Dedifferentiated amniotic fluid mesenchymal stem cell (primary cell): ENCODE results near the gene UCP2.

ENCODE experiments used
- DNase-seq: peaks from one replicate; pipeline ENCODE4 v3.0.0-alpha.2; 2016; ENCODE audit errors: extremely low spot score

Gene UCP2

DNA sequence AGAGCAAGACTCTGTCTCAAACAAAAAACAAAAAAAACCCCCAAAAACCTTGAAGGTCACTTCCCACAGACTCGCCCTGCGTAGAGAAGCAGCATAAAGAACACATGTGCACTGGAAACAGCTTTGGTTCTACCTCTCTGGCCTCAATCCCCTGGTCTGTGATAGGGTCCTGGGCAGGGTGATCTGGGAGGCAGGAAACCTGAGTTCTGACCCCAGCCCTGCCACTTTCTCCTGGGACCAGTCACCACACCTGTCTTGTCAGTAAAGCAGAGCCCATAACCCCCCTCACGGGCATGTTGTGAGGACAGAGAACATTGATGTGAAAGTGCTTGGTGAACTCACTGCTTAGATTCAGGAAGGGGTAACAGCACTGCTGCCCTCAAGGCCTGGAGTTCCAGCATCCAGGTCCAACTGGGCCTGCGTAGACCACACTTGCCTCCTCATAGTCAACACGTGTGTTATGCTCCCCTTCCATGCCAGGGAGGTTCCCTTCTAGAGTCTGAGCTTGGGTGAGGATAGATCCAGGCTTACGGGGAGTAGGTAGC, 11.4 kb downstream of the UCP2 start:
- no peak for DNase-seq

DNA sequence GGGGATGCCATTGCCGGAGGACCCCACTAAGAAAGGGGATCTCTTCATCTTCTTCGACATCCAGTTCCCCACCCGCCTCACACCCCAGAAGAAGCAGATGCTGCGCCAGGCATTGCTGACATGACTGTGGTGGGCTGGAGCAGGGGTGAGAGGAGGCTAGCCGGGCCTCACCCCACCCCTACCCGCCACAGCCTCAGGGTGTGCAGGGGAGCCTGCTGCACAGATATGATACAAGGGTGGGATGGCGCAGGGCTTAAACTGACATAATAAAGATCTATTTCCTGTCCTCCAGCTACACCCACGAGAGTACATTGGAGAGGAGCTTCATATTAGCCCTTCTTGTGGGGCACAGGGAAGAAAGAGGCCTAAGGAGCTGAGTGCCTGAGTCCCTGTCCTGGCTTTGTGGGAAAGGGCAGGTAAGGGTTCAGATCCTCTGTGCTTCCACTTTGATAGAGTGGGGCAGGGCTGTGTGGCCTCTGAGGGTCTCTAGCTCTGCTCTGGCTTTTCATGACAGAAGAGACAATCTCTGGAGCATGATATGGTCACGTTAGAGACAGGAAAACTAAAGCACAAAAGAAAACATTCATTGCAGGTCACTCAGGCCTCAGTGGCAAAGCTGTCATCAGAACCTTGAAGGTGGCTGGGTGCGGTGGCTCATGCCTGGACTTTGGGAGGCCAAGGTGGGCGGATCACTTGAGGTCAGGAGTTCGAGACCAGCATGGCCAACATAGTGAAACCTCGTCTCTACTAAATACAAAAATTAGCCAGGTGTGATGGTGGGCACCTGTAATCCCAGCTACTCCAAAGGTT, 12.4 kb downstream of the UCP2 start:
- DNase-seq = no peak

DNA sequence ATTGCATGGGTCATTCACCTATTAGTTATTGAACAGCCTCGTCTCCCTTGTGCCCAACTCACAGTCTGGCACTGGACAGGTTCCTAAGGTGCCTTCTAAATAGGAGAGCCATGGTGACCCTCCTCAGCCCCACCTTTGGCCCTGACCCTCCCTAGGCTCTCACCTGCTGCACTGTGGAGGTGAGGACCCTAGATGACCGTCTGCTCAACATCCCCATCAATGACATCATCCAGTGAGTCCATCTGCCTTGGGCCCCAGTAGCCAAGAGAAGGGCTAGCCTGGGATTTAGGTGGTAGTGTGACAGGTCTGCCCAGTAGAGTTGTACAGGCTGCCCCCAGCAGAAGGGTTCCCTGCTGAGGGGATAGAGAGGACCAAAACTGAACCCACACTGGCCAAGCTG, 13.6 kb downstream of the UCP2 start:
- no peak for DNase-seq

DNA sequence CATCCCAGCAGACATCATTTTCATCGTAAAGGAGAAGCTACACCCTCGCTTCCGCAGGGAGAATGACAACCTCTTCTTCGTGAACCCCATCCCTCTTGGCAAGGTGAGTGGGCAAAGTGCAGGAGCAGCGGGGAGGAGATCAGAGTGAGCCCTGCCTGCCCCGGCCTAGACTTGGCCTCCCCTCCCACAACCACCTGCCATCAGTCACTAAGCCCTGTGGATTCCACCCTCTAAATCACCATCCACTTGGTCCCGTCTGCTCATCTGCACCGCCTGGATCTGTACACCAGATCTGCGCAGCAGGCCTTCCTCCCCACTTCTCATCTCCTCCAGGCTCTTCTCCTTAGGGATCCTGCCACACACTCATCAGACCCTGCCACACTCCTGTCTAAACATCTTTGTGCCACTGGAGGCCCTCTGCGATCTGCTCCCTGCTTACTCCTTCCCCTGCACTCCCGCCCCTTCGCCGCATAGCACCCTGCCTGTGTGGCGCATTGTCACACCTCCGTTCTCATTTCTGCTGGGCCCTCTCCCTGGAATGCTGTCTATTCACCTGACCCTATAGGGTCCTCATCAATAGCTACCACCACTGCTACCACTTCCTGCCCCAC, 14.2 kb downstream of the UCP2 start:
- DNase-seq = no peak

DNA sequence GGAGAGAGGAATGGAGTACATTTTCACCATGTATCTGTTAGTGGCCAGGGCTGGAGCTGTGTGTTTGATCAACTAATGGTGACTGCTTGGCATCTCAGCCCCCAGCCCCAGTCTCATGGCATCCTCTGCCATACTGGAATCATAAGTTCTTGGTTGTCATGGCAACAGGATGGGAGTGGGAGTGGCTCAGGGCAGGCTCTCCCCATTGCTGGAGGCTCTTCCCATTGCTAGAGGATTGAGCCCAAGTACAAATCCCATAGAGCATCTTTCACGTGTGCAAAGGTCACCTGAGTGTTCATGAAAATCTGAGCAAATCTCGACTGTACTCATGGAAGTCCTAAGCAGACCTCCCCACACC, 16.9 kb downstream of the UCP2 start:
- no peak for DNase-seq

DNA sequence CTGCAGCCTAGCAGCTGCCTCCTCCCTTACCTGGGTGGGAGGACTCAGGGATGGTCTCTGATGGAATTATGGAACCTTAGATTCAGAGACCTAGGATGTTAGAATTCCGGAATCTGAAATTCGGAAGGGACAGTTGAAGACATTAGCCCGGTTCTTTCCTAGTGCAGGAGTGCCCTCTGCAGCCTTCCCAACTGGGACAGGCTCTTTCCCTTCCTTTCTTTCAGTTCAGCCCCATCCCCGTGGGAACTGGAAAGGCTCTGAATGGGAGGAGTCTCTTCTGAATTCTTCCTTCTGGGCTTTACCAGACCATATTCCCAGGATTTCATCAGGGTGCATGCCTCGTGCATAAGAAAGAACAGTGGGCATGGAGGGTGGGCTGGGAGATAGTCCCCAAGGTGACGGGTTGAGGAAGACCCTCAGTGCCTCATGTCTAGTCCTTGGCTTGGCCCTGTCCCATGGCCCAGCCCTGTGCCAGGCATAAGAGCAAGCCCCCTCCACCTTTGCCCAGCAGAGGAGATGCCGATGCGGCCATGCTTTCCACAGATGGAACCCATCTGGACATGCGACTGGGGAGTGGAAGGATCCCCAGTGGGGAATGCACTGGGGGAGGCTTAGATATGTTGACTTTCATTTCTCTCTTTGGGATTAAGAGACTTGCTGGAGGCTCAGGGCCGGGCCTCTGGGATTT, 17.4 kb downstream of the UCP2 start:
- no peak for DNase-seq

DNA sequence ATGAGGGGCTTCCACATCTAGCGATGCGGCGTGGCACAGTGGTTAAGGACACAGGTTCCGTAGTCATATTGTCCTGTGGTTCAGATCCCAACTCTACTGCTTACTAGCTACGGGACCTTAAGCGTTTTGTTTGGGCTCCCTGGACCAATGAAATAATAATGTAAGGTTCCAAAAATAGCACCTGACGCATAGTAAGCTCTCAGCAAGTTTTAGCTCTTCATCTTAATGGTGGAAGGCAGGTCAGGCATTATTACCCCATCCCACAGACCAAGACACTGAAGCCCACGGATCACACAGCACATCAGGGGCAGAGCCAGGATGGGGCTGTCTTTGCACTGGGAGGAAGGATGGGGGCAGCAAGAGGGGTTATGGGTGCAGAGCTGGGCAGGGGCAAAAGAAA, 18.8 kb downstream of the UCP2 start:
- no peak for DNase-seq

DNA sequence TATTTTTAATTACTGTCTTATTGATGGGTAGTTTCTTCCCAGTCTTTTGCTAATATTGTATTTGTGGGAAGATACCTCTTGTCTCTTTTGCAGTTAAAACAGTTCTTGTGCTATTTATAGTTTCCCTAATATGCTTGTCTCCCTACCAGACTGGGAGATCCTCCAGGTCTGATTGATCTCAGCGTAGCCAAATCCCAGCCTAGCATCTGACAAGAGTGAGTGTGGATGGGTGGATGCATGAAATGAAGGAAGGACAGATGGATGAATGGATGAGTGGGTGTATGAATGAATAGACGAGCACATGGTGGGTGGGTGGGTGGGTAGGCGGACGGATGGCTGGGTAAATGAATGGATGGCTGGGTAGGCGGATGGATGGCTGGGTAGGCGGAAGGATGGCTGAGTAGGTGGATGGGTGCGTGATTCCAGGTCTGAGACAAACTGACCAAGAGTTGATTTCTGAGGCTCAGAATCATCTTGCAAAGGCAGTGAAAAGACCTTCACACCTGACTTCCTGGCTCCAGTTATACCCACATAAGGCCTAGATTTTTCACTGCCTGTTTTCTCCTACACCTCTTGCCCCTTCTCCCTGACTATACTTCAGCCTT, 20.4 kb downstream of the UCP2 start:
- no peak for DNase-seq

DNA sequence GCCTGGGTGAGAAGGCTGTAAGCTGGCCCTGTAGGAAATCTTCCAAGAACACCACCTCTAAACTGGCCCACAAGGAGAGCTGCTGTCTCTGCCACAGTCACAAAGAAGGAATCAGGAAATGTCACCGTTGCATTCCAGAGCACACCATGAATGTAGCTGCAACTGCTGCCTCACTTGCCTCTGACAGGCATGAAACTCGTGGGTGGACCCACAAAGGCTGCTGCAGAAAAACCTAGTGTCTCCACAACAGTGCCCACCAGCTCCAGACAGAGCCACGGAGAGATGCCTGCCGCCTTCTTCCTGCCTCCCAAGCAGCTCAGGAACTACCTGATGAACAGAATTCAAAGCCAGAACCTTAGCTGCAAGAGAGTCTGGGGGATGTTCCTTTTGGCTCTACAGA, 21.3 kb downstream of the UCP2 start:
- DNase-seq = no peak

DNA sequence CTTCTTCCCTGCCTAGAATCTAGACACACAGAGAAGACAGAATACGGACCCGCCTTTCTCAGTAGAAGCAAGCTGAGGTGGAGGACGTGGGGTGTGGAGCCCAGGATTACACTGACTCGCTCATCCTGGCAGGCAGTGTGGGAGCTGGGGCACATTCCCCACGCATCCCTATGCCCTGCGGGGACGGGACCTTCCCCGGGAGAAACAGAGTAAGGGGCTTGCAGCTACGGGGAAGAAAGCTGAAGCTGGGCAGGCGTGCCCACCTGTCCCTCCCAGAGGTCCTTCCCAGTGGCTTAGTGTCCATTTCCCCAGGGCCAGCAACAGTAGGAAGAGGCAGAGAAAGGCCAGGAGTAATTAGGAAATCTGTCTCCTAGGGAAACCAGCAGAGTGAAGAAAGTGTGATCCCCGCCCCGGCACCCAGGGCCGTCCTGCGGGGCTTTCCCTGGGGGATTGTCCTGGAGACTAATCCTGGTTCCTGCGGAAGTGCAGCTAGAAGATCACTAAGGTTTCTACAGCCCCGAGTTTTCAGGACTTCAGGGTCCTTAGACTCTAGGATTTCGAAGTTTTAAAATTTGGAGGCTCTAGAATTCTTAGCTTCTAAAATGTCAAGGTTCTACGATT, 24.0 kb downstream of the UCP2 start:
- no peak for DNase-seq

DNA sequence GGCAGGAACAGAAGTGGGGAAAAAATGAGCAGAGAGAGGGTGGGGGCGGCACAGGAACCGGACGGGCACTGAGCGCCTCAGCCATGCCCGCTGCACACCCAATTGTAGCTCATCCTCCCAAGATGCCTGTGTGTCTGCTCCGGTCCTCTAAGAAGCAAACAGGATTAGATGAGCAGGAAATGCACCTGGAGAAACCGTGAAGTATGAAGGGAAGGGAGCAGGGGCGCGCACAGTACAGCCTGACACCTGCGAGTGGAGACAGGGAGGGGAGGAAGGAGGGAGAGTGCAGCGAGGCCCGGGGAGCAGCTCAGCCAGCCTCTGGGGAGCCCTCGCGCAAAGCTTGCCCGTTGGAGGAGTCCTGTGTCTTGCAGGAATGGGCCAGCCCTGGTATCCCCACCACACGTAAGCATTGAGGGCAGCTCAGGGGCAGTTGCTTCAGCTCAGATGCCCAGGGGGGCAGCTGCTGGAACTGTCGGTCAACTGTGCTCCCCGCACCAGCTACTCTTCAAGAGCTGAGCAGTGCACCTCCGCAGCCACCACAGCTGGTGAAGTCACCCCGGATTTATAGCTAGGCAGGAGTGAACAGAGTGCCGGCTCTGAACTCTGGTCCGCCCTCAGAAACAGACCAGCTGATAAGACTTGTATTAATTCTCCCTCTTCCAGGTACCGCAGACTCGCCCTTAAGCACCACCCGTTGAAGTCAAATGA, 24.8 kb downstream of the UCP2 start:
- no peak for DNase-seq

DNA sequence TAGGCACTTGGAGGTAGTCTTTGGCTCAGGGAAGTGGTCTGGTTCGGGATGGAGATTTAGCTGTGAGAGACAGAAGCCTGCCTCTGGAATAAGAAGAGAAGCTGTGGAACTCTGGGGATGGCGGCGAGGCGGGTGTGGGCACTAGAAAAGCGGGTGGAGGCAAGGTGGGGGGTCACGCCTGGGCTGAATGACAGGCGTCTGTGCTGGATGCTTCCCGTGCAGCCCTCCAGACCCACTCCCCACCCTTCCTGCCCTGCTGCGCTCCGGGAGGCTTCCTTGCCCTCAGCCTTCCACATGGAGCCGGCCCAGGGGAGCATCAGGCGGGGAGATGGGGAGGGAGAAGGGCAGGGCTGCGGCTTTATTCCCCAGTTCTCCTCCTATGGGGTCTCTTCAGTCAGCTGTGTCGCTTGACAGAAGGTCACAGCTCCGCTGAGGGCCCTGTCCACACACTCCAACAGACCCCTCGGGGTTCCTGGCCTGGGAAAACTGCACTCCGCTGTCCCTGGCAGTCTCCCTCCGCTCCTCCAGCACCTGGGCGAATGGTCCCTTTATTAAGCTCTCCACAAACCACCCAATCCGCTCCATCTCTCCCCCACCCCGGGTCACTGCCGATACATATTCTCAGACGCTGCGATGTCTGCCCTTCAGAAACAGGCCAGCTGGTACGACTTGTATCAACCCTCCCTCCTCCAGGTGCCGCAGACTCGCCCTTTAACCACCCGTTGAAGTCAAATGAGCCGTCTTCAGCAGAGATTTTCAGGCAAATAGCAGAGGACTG, 25.6 kb downstream of the UCP2 start:
- DNase-seq = no peak

DNA sequence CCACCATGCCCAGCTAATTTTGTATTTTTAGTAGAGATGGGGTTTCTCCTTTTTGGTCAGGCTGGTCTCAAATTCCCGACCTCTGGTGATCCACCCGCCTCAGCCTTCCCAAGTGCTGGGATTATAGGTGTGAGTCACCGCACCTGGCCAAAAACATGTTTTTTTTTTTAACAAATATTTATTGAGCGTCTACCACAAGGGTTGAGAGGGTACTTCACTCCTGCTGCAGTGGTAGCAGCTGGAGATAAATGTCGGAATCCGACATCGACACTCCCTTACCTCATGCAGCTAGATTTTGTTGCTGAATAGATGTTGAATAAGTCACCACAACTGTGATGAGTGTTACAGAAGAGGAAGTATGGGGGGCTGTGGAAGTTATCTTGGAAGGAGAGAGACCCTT, 30.8 kb downstream of the UCP2 start:
- DNase-seq = no peak

DNA sequence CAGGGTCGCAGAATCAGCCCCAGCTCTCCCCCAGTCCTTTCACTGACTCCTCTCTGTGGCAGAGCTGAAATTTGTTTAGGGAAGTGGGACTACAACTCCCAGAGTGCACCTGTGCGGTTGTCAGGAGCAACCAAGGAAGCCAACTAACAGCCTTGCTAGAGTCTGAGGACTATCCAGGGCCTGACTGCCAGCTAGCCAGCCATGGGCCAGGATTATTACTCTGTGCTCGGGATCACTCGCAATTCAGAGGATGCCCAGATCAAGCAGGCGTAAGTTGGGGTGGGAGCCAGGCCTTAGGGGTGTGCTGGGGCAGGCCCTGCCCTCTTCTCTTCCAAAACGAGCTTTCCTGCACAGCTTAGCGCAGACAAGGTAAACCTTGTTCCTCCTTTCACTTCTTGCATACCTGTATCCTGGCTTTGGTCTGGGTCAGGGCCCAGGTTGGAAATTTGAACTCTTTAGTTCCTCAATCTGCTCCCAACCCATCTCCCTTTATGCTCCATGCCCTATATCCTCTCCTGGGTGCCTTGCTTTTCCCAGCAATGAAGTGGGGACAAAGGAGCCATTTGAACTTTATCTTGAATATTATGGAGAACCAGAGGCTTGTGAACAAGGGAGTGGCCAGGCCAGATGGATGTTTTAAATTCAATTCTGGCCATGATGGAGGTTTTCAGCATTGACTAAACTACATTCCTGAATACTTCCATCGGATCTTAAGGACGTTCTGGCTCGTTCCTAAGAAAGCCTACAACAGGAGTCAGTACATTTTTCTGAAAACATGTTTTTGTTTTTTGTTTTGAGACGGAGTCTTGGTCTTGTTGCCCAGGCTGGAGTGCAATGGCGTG, 31.6 kb downstream of the UCP2 start, which contains the start of gene DNAJB13:
TSS of gene DNAJB13 (plus strand) at position 158 of the 842 bp plus-strand sequence. CDS start at position 202, 44 bp downstream.
- DNase-seq = no peak

DNA sequence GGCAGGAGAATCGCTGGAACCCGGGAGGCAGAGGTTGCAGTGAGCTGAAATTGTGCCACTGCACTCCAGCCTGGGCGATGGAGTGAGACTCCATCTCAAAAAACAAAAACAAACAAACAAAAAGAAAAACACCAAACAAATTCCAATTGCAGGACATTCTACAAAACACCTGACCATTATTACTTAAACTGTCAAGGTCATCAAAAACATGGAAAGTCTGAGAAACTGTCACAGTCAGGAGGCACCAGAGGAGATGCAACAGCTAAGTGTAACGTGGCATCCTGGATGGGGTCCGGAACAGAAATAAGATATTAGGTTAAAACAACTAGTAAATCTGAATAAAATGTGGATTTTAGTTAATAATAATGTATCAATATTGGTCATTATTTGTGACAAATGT, 32.7 kb downstream of the UCP2 start:
- no peak for DNase-seq

DNA sequence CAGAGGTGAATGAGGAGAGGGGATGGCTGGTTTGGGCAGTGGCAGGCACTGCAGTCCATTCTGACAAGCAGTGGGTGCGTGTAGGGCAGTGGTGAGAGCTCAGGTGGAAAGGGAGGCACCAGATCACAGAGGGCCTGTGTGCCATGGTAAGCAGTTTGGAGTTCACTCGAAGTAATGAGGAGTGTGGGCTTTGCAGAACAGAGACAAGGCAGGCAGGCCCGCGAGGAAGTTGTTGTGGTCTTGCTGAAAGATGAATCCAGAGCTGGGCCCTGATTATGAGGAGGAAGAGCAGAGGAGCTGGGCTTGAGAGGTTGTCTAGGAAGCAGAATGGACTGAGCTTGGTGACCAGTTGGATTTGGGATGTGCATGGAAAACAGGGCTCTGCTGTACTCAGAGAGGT, 33.4 kb downstream of the UCP2 start:
- DNase-seq = no peak

DNA sequence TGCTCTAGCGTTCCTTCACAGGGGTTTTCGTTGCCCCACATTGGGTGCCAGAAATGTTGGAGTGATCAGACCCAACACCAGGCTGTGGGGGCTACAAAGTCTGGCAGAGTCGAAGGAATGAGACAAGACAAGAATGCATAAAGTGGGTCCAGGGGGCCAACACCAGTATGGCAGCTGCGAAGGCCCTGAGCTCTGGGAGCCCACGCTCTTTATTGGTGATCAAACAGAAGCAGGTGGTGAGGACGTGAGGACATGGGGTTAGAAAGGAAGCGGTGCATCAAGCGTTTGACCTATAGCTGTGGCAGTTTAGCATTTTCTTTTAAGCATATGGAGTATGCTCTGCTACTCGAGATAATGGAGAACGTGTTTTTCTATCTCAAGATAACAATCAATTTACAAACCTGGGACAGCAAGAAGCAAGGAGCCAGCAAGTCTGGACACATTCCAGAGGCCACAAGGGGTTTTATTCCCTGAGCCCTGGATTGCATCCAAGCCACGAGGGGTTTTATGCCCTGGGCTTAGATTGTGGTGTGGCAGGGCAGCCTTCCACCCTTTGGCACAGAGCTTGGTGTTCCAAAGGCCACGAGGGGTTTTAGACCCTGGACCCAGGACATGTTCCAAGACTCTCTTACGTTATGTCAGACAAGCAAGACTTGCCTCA, 35.7 kb downstream of the UCP2 start:
- no peak for DNase-seq

DNA sequence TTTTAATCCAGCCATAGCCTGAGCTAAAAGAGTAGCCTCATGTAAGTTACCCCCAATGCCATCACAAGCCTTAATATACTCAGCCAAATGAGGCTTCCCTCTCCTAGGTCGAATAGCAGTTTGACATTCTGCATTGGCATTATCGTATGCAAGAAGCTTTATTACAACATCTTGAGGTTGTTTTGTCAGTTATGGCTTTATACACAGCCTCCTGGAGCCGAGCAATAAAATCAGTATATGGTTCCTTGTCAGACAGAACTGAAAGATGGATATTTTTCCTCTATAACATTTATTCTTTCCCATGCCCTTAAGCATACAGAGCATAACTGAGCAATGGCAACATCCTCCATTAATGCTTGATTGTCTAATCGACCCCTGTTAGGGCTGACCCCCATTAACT, 37.2 kb downstream of the UCP2 start:
- DNase-seq = no peak

DNA sequence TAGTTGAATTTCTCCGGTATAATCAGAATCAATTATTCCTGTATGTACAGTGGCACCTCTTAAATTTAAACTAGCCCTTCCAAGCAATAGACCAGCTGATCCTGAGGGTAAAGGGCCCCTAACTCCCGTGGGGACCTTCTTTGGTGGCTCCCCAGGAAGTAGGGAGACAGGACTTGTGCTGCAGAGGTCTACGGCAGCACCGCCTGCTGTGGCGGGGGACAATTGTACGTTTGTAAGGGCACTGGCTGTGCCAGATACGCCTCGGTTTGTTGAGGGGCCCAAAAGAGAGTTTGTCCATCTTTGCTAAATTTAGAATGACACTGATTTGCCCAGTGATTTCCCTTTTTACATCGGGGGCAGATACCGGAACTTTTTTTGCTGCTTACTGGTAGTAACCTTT, 37.7 kb downstream of the UCP2 start:
- no peak for DNase-seq
